Suprapubic skin (tissue), 4 donors: ENCODE results near the gene VPS39. TPM values are rescaled to one million over a fixed set of nuclear protein-coding genes. Genes with fewer than 3 reads are reported as not detected.
A peak's percentile ranks its signal among the peaks of the same experiment; 100 is the strongest.

Experiments used
- DNase-seq, 2 donors: peaks; one replicate each; pipeline ENCODE4 v3.0.0-alpha.2; 2019; ENCODE audit warnings: low spot score in 2 of 2
- H3K27ac ChIP-seq: fragments of 200-600 bp; sonication (generic); one replicate; pipeline ENCODE4 v1.5.1; 2019
- H3K27me3 ChIP-seq: fragments of 200-600 bp; sonication (generic); one replicate; pipeline ENCODE4 v1.5.1; 2019
- H3K36me3 ChIP-seq: fragments of 200-600 bp; sonication (generic); one replicate; pipeline ENCODE4 v1.5.1; 2019
- H3K4me1 ChIP-seq: fragments of 200-600 bp; sonication (generic); one replicate; pipeline ENCODE4 v1.5.1; 2019
- H3K4me3 ChIP-seq: fragments of 200-600 bp; sonication (generic); one replicate; pipeline ENCODE4 v1.5.1; 2019; ENCODE audit warnings: mild to moderate bottlenecking
- H3K9me3 ChIP-seq: fragments of 200-600 bp; sonication (generic); one replicate; pipeline ENCODE4 v1.5.1; 2019
- CTCF ChIP-seq, 2 donors: fragments of 200-600 bp in 1 of 2; fragments of 450-650 bp in 1 of 2; sonication (generic) in 1 of 2; IDR thresholded peaks; one replicate each; pipeline ENCODE4 v1.5.1; 2016 to 2019; ENCODE audit warnings: antibody characterized with exemption in 2 of 2, mild to moderate bottlenecking in 1 of 2, moderate library complexity in 1 of 2
- EP300 ChIP-seq: sonication (generic); formaldehyde crosslinking; IDR thresholded peaks from one replicate; pipeline ENCODE4 v1.6.1; 2017; ENCODE audit warnings: antibody characterized with exemption
- POLR2A ChIP-seq, 2 donors: fragments of 450-650 bp; IDR thresholded peaks; one replicate each; pipeline ENCODE4 v1.6.1; 2017; ENCODE audit warnings: antibody characterized with exemption in 2 of 2, mild to moderate bottlenecking in 2 of 2, moderate library complexity in 2 of 2
- POLR2AphosphoS5 ChIP-seq, 3 donors: sonication (generic); formaldehyde crosslinking; IDR thresholded peaks; one replicate each; pipeline ENCODE4 v1.6.1; 2017; ENCODE audit warnings: antibody characterized with exemption in 3 of 3
- WGBS: methylation state at CpG from one replicate; pipeline ENCODE4 v1.1.5; 2018; 5-methylcytosine and 5-hydroxymethylcytosine counted together
- total RNA-seq, 4 donors: library from RNA; depleted of rRNA; stranded (reverse); fragments of >200 nt; gene quantifications; one replicate each; pipeline ENCODE4 v1.1.0, GENCODE V29; 2016

VPS39 gene
- total RNA-seq, 4 donors from 2014 or later = 44.9 to 158 (median 74.4) TPM

GRCh38 chr15:42150219-42150970, 57.7 kb downstream of the VPS39 start:
- peak; percentile 44 to 66 for DNase-seq
- Histone ChIP-seq H3K36me3 (no peaks in the 10 kb centered on the region), H3K4me3 (no peak overlapping the region), H3K9me3 (no peaks in the 10 kb centered on the region), H3K27me3 (no peaks in the 10 kb centered on the region), H3K27ac (no peak overlapping the region), H3K4me1 (peaks cover 49% of the 10 kb centered on the region)
- 61% methylated on average over 10 of the region's 17 CpGs for WGBS
- no peak for TF ChIP-seq POLR2AphosphoS5 (IDR thresholded peaks at IDR 0.05)

GRCh38 chr15:42149493-42150218, 58.4 kb downstream of the VPS39 start:
- Histone ChIP-seq H3K4me1 (peaks cover 49% of the 10 kb centered on the region), H3K27me3 (no peaks in the 10 kb centered on the region), H3K4me3 (no peak overlapping the region), H3K9me3 (no peaks in the 10 kb centered on the region), H3K36me3 (no peaks in the 10 kb centered on the region), H3K27ac (no peak overlapping the region)
- no peak for TF ChIP-seq POLR2A (IDR thresholded peaks at IDR 0.05)
- no peak for TF ChIP-seq POLR2AphosphoS5 (IDR thresholded peaks at IDR 0.05)
- TF ChIP-seq EP300 = no peak
- 76% methylated on average over 6 of the region's 14 CpGs for WGBS
- DNase-seq = peak; percentile 59 to 72

- TF ChIP-seq CTCF (IDR thresholded peaks at IDR 0.05) = no peak
- TF ChIP-seq EP300 = no peak
- TF ChIP-seq POLR2A (IDR thresholded peaks at IDR 0.05) = no peak
- no peak for TF ChIP-seq POLR2AphosphoS5 (IDR thresholded peaks at IDR 0.05)
- Histone ChIP-seq H3K4me1 (peaks cover 42% of the 10 kb centered on the region), H3K27me3 (no peaks in the 10 kb centered on the region), H3K36me3 (no peaks in the 10 kb centered on the region), H3K9me3 (no peaks in the 10 kb centered on the region), H3K27ac (no peak overlapping the region), H3K4me3 (no peak overlapping the region)
- 88% methylated on average over 12 of the region's 12 CpGs for WGBS
- DNase-seq = peak; percentile 35 to 67
Observed at GRCh38 chr15:42148808-42149492, 59.2 kb downstream of the VPS39 start.

GRCh38 chr15:42147431-42147735, 60.7 kb downstream of the VPS39 start:
- 87% methylated on average over 3 of the region's 4 CpGs for WGBS
- TF ChIP-seq CTCF (IDR thresholded peaks at IDR 0.05) (no peak), POLR2A (IDR thresholded peaks at IDR 0.05) (no peak), EP300 (no peak), POLR2AphosphoS5 (IDR thresholded peaks at IDR 0.05) (no peak)
- Histone ChIP-seq H3K27me3 (no peaks in the 10 kb centered on the region), H3K27ac (no peak overlapping the region), H3K4me1 (peaks cover 26% of the 10 kb centered on the region), H3K9me3 (no peaks in the 10 kb centered on the region), H3K36me3 (no peaks in the 10 kb centered on the region), H3K4me3 (no peak overlapping the region)
- DNase-seq = peak; percentile 36 to 41

- 62% methylated on average over 15 of the region's 24 CpGs for WGBS
- DNase-seq = peak; percentile 45 to 65
- no peak for TF ChIP-seq CTCF (IDR thresholded peaks at IDR 0.05)
Observed at GRCh38 chr15:42146551-42147430, 61.3 kb downstream of the VPS39 start.

More at GRCh38 chr15:42146551-42147430, 61.3 kb downstream of the VPS39 start:
- no peak overlapping the region for H3K27ac ChIP-seq
- H3K9me3 ChIP-seq = no peaks in the 10 kb centered on the region
- no peaks in the 10 kb centered on the region for H3K36me3 ChIP-seq
- H3K4me3 ChIP-seq = no peak overlapping the region
- H3K4me1 ChIP-seq = peaks cover 20% of the 10 kb centered on the region
- H3K27me3 ChIP-seq = no peaks in the 10 kb centered on the region
